Spleen (tissue), 7 donors: ENCODE measurements around the gene CHRNA9.

ENCODE experiments used
- POLR2A ChIP-seq, 3 donors: fragments of 450-650 bp; IDR thresholded peaks; one replicate each; pipeline ENCODE4 v1.5.1; 2017; ENCODE audit warnings: antibody characterized with exemption in 3 of 3, mild to moderate bottlenecking in 1 of 3
- POLR2AphosphoS5 ChIP-seq, 3 donors: sonication (generic); formaldehyde crosslinking; IDR thresholded peaks; one replicate each; pipeline ENCODE4 v1.5.1; 2017; ENCODE audit warnings: antibody characterized with exemption in 3 of 3
- TF ChIP-seq, protein P1 (sequence below), 11 experiments: fragments of 200-600 bp in 7 of 11; fragments of 450-650 bp in 4 of 11; sonication (generic) in 4 of 11; IDR thresholded peaks in 8 of 11; conservative IDR thresholded peaks in 3 of 11; 1 replicate in 7 of 11; 2 replicates in 4 of 11; pipeline versions ENCODE4 v1.4.0 to v1.8.0; 2016 to 2021; ENCODE audit warnings: antibody characterized with exemption in 11 of 11, inconsistent platforms in 4 of 11, mild to moderate bottlenecking in 1 of 11
- donor health status: DM: no; HTN: no; CAD: no; lungs with moderate emphysema.
- donor health status: DM: no; HTN: no; CAD: no.
- donor health status: DM: no; HTN: no; CAD: no.

DNA sequence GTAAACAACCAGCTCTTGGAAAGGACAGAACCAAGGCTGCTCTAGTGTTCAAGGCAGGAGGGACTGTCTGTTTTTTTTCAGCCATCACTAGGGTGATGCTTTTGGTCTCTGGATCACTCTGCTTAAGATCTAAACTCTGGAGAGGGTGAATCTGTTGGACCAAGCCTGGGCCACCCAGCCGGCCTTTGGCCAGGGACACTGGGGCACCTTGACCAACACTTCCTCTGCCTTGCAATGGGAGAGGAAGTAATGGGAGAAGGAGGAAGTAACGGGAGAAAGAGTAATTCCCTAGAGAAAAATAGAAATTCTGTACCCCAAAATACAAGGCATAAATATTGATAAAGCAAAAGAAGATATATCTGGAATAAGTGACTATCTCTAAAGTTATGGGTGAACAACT is 12.9 kb downstream of the CHRNA9 start:
- TF ChIP-seq, protein P1, sequence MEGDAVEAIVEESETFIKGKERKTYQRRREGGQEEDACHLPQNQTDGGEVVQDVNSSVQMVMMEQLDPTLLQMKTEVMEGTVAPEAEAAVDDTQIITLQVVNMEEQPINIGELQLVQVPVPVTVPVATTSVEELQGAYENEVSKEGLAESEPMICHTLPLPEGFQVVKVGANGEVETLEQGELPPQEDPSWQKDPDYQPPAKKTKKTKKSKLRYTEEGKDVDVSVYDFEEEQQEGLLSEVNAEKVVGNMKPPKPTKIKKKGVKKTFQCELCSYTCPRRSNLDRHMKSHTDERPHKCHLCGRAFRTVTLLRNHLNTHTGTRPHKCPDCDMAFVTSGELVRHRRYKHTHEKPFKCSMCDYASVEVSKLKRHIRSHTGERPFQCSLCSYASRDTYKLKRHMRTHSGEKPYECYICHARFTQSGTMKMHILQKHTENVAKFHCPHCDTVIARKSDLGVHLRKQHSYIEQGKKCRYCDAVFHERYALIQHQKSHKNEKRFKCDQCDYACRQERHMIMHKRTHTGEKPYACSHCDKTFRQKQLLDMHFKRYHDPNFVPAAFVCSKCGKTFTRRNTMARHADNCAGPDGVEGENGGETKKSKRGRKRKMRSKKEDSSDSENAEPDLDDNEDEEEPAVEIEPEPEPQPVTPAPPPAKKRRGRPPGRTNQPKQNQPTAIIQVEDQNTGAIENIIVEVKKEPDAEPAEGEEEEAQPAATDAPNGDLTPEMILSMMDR (IDR thresholded peaks at IDR 0.05 in 8 of 11, conservative IDR thresholded peaks at IDR 0.05 in 3 of 11) = no peak
- TF ChIP-seq POLR2A (IDR thresholded peaks at IDR 0.05) (no peak), POLR2AphosphoS5 (IDR thresholded peaks at IDR 0.05) (no peak)
